ENCODE results near the gene LBHD2. TPM values are rescaled to one million over a fixed set of nuclear protein-coding genes. Genes with fewer than 3 reads are reported as not detected.
A peak's percentile ranks its signal among the peaks of the same experiment; 100 is the strongest.

The LBHD2 gene
- total and polyA plus RNA-seq, 2 of the 13 experiments (the other 11 are each of a cell fraction or from before 2014, with no cell fraction given): 0.67 to 1.00 TPM

GRCh38 chr14:103100281-103101121 lies 16.5 kb downstream of the LBHD2 start (continued):
- peak; percentile 63; the same call in 1 of the 2 replicates for TF ChIP-seq ZSCAN9 (CRISPR knock-in tag; IDR thresholded peaks at IDR 0.05; ENCODE audit: borderline replicate concordance)
- peak; percentile 71; the same call in 1 of the 2 replicates for TF ChIP-seq ZNF614 (CRISPR knock-in tag; IDR thresholded peaks at IDR 0.05; ENCODE audit: borderline replicate concordance)
- no peak for TF ChIP-seq ZNF598 (CRISPR knock-in tag; IDR thresholded peaks at IDR 0.05; ENCODE audit: borderline replicate concordance)
- peak; percentile 74 for TF ChIP-seq ELF1 (CRISPR knock-in tag; IDR thresholded peaks at IDR 0.05)
- TF ChIP-seq SSRP1 (CRISPR knock-in tag; IDR thresholded peaks at IDR 0.05): 0 out of 2 replicates have a peak, but pooled peaks have one; percentile 54
- TF ChIP-seq KLF11 (CRISPR knock-in tag; IDR thresholded peaks at IDR 0.05): no peak
- no peak for TF ChIP-seq THAP7 (CRISPR knock-in tag; IDR thresholded peaks at IDR 0.05)
- TF ChIP-seq ZNF224 (CRISPR knock-in tag; IDR thresholded peaks at IDR 0.05): peak; percentile 90
- peak; percentile 75 for TF ChIP-seq GABPB1 (CRISPR knock-in tag; IDR thresholded peaks at IDR 0.05)
- TF ChIP-seq ZNF782 (CRISPR knock-in tag; IDR thresholded peaks at IDR 0.05; ENCODE audit: borderline replicate concordance): peak; percentile 77
- TF ChIP-seq SALL1 (CRISPR knock-in tag; IDR thresholded peaks at IDR 0.05): peak; percentile 94
- TF ChIP-seq MXD4 (CRISPR knock-in tag; IDR thresholded peaks at IDR 0.05): peak; percentile 87
- no peak; the same call in 1 of the 2 replicates for TF ChIP-seq ZNF558 (CRISPR knock-in tag; IDR thresholded peaks at IDR 0.05; ENCODE audit: borderline replicate concordance)
- TF ChIP-seq E2F2 (CRISPR knock-in tag; IDR thresholded peaks at IDR 0.05; ENCODE audit: borderline replicate concordance): no peak
- 0 out of 2 replicates have a peak, but pooled peaks have one; percentile 34 for TF ChIP-seq ZNF792 (CRISPR knock-in tag; IDR thresholded peaks at IDR 0.05)
- no peak for TF ChIP-seq TEAD2 (CRISPR knock-in tag; IDR thresholded peaks at IDR 0.05)
- no peak for TF ChIP-seq NFE2 (CRISPR knock-in tag; IDR thresholded peaks at IDR 0.05)
- no peak for TF ChIP-seq PRPF4 (IDR thresholded peaks at IDR 0.05; ENCODE audit: low read depth, low read length, poor library complexity, severe bottlenecking)
- peak; percentile 32; the same call in 1 of the 2 replicates for TF ChIP-seq POGZ (CRISPR knock-in tag; IDR thresholded peaks at IDR 0.05)
- TF ChIP-seq CHD4 (IDR thresholded peaks at IDR 0.05; ENCODE audit: borderline replicate concordance, low read length): no peak
- peak; percentile 94 for TF ChIP-seq HOXA5 (CRISPR knock-in tag; IDR thresholded peaks at IDR 0.05)
- TF ChIP-seq ZNF781 (CRISPR knock-in tag; IDR thresholded peaks at IDR 0.05; ENCODE audit: borderline replicate concordance, not compliant biosample characterization): peak; percentile 45
- no peak for TF ChIP-seq IKZF1 (IDR thresholded peaks at IDR 0.05)
- no peak for TF ChIP-seq KLF9 (CRISPR knock-in tag; IDR thresholded peaks at IDR 0.05; ENCODE audit: low read depth)
- no peak for TF ChIP-seq ZFP36 (IDR thresholded peaks at IDR 0.05; ENCODE audit: borderline replicate concordance, low read depth, low read length, partially characterized antibody)
- peak; percentile 43; the same call in 1 of the 2 replicates for TF ChIP-seq FOSL1 (CRISPR knock-in tag; IDR thresholded peaks at IDR 0.05; ENCODE audit: borderline replicate concordance)
- TF ChIP-seq MTA1 (CRISPR knock-in tag; IDR thresholded peaks at IDR 0.05; ENCODE audit: borderline replicate concordance): peak; percentile 82; the same call in 1 of the 2 replicates
- peak; percentile 91 for TF ChIP-seq IRF2 (CRISPR knock-in tag; IDR thresholded peaks at IDR 0.05)
- TF ChIP-seq ZC3H13 (CRISPR knock-in tag; IDR thresholded peaks at IDR 0.05): no peak; the same call in 1 of the 2 replicates
- no peak for TF ChIP-seq ZNF883 (CRISPR knock-in tag; IDR thresholded peaks at IDR 0.05; ENCODE audit: not compliant biosample characterization)
- no peak; the same call in 1 of the 2 replicates for TF ChIP-seq ZNF451 (CRISPR knock-in tag; IDR thresholded peaks at IDR 0.05)
- peak; percentile 77 for TF ChIP-seq ZFY (CRISPR knock-in tag; IDR thresholded peaks at IDR 0.05)
